Stomach smooth muscle (tissue), 2 donors: ENCODE measurements around the gene SCUBE1.
A peak's percentile ranks its signal among the peaks of the same experiment; 100 is the strongest.

ENCODE experiments used
- H3K27ac ChIP-seq: one replicate; pipeline ENCODE4 v1.7.0; 2013; ENCODE audit warnings: mild to moderate bottlenecking, low read length, inconsistent platforms
- H3K27me3 ChIP-seq, 2 donors: one replicate each; pipeline ENCODE4 v1.7.0; 2013; ENCODE audit warnings: low read length in 2 of 2; ENCODE audit not compliant: insufficient read depth in 2 of 2, control insufficient read depth in 1 of 2
- H3K36me3 ChIP-seq, 2 donors: one replicate each; pipeline ENCODE4 v1.7.0; 2013; ENCODE audit warnings: low read length in 2 of 2; ENCODE audit not compliant: control insufficient read depth in 2 of 2, insufficient read depth in 2 of 2
- H3K4me1 ChIP-seq: one replicate; pipeline ENCODE4 v1.7.0; 2013; ENCODE audit warnings: low read length; ENCODE audit not compliant: control insufficient read depth, insufficient read depth
- H3K4me3 ChIP-seq, 2 donors: one replicate each; pipeline ENCODE4 v1.7.0; 2013; ENCODE audit warnings: low read length in 2 of 2
- H3K9ac ChIP-seq, 2 donors: one replicate each; pipeline ENCODE4 v1.7.0; 2013; ENCODE audit warnings: low read length in 2 of 2, mild to moderate bottlenecking in 1 of 2
- H3K9me3 ChIP-seq, 2 donors: one replicate each; pipeline ENCODE4 v1.7.0; 2013; ENCODE audit warnings: low read length in 2 of 2; ENCODE audit not compliant: control insufficient read depth in 2 of 2
- donor health status: healthy.
- donor health status: Pancreatic carcinoma.

Gene SCUBE1

GRCh38 chr22:43381693-43382092, 38.5 kb upstream of the SCUBE1 start:
- Histone ChIP-seq H3K4me1 (peaks cover 23% of the 10 kb centered on the region), H3K27ac (no peak overlapping the region), H3K9ac (no peak overlapping the region), H3K27me3 (no peaks in the 10 kb centered on the region), H3K36me3 (no peaks in the 10 kb centered on the region), H3K4me3 (no peak overlapping the region), H3K9me3 (no peaks in the 10 kb centered on the region)

DNA sequence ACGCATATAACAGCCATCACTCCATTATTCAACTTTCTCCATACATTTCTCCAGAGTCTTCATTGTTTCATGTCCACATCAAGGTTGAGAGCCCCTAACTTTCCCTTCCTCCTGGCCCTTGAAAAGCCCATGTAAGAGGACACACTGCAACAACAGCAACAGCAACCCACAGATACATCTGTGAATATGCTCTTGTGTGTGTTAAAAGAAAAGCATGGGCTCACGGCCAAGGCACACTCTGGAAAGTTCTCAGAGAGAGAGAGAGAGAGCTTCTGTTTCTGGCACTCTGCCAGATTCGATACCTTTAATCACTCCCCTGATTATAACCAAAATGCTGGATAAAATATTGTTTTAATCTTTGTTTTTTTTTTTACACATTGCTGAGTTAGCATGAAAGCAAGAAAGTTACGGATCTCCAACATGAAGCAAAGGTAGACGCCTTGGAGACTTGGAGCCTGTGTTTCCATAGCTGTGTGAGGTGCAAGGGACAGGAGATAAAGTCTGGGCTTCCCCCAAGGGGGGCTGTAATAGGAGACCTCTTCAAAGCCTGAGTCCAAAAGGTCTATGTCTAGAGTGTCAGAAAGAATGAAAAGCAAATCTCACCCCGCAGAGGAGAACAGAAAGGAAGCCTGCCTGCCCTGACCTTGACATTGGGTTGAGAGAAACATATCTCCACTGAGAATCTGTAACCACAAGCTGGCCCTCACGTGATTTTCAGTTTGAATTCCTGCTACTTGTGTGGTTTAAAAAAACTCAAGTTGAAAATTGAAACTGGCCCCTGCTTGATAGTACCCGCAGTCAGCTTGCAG, 34.9 kb upstream of the SCUBE1 start:
- Histone ChIP-seq H3K27me3 (no peaks in the 10 kb centered on the region), H3K36me3 (no peaks in the 10 kb centered on the region), H3K4me3 (no peak overlapping the region), H3K9me3 (peaks cover 0 to 9% of the 10 kb centered on the region in 2 donors), H3K27ac (peak overlapping the region; percentile 24), H3K4me1 (peaks cover 23% of the 10 kb centered on the region), H3K9ac (no peak overlapping the region)

GRCh38 chr22:43377548-43377895, 34.4 kb upstream of the SCUBE1 start:
- H3K27ac ChIP-seq = peak overlapping the region; percentile 24
- no peak overlapping the region for H3K9ac ChIP-seq
- H3K36me3 ChIP-seq = no peaks in the 10 kb centered on the region
- peak overlapping the region in 1 of 2 donors; percentile 29 for H3K4me3 ChIP-seq
- no peaks in the 10 kb centered on the region for H3K27me3 ChIP-seq
- H3K4me1 ChIP-seq = peaks cover 23% of the 10 kb centered on the region
- H3K9me3 ChIP-seq = peaks cover 0 to 9% of the 10 kb centered on the region in 2 donors

GRCh38 chr22:43376765-43377547, 33.8 kb upstream of the SCUBE1 start:
- Histone ChIP-seq H3K27ac (peak overlapping the region; percentile 37), H3K9ac (no peak overlapping the region), H3K4me3 (peak overlapping the region in 1 of 2 donors; percentile 29)

DNA sequence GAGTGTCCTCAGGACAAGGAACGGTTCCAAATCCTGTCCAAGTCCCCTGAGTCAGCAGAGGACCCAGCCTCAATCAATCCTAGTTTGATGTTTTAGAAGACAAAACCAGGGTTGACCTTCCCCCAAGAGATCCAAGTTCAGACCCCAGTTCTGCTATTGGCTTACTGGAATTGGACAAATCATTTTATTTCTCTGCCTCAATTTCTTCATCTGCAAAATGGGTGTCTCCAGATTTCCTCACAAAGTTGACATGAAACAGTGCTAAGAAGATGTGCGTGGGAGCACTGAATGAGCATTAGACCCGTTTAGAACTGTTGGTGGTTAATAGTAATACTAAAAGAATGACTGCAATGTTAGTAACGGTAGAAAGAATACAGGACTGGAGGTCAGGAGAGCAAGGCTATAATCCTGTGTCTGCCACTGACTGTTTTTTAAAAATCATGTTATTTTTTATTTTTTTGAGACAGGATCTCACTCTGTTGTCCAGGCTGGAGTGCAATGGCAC, 32.8 kb upstream of the SCUBE1 start:
- no peaks in the 10 kb centered on the region for H3K36me3 ChIP-seq
- peaks cover 25% of the 10 kb centered on the region for H3K4me1 ChIP-seq
- no peaks in the 10 kb centered on the region for H3K27me3 ChIP-seq
- no peak overlapping the region for H3K9ac ChIP-seq
- H3K9me3 ChIP-seq = peaks cover 0 to 9% of the 10 kb centered on the region in 2 donors
- H3K4me3 ChIP-seq = no peak overlapping the region
- H3K27ac ChIP-seq = no peak overlapping the region

More at GRCh38 chr22:43376765-43377547, 33.8 kb upstream of the SCUBE1 start:
- H3K9me3 ChIP-seq = peaks cover 0 to 9% of the 10 kb centered on the region in 2 donors
- H3K27me3 ChIP-seq = no peaks in the 10 kb centered on the region
- H3K4me1 ChIP-seq = peaks cover 23% of the 10 kb centered on the region
- no peaks in the 10 kb centered on the region for H3K36me3 ChIP-seq

- no peaks in the 10 kb centered on the region for H3K36me3 ChIP-seq
- H3K9ac ChIP-seq = no peak overlapping the region
- H3K4me3 ChIP-seq = no peak overlapping the region
- no peak overlapping the region for H3K27ac ChIP-seq
- no peaks in the 10 kb centered on the region for H3K27me3 ChIP-seq
- peaks cover 0 to 9% of the 10 kb centered on the region in 2 donors for H3K9me3 ChIP-seq
- H3K4me1 ChIP-seq = peaks cover 16% of the 10 kb centered on the region
These were observed 26.9 kb upstream of the SCUBE1 start for GRCh38 chr22:43370036-43370435.

- Histone ChIP-seq H3K4me3 (no peak overlapping the region), H3K36me3 (no peaks in the 10 kb centered on the region), H3K27ac (no peak overlapping the region), H3K9me3 (no peaks in the 10 kb centered on the region), H3K4me1 (peaks cover 12% of the 10 kb centered on the region), H3K27me3 (peaks cover 0 to 2% of the 10 kb centered on the region in 2 donors), H3K9ac (no peak overlapping the region)
These were observed 22.7 kb upstream of the SCUBE1 start for GRCh38 chr22:43365715-43366440.

GRCh38 chr22:43364169-43364435, 20.9 kb upstream of the SCUBE1 start:
- H3K4me1 ChIP-seq = no peaks in the 10 kb centered on the region
- no peaks in the 10 kb centered on the region for H3K36me3 ChIP-seq
- H3K9me3 ChIP-seq = no peaks in the 10 kb centered on the region
- H3K9ac ChIP-seq = no peak overlapping the region
- H3K4me3 ChIP-seq = no peak overlapping the region
- peaks cover 0 to 2% of the 10 kb centered on the region in 2 donors for H3K27me3 ChIP-seq
- H3K27ac ChIP-seq = no peak overlapping the region

GRCh38 chr22:43363315-43364168, 20.4 kb upstream of the SCUBE1 start:
- Histone ChIP-seq H3K4me1 (no peaks in the 10 kb centered on the region), H3K36me3 (no peaks in the 10 kb centered on the region), H3K9me3 (no peaks in the 10 kb centered on the region), H3K9ac (no peak overlapping the region), H3K27me3 (peaks cover 0 to 2% of the 10 kb centered on the region in 2 donors), H3K4me3 (no peak overlapping the region), H3K27ac (no peak overlapping the region)

GRCh38 chr22:43360576-43360975, 17.4 kb upstream of the SCUBE1 start:
- Histone ChIP-seq H3K4me1 (no peaks in the 10 kb centered on the region), H3K9ac (no peak overlapping the region), H3K27me3 (peaks cover 0 to 2% of the 10 kb centered on the region in 2 donors), H3K4me3 (no peak overlapping the region), H3K27ac (no peak overlapping the region), H3K9me3 (no peaks in the 10 kb centered on the region), H3K36me3 (no peaks in the 10 kb centered on the region)
